Parathyroid adenoma (tissue), 2 donors: ENCODE results near the gene LIN54.

Experiments used
- H2AFZ ChIP-seq: fragments of 300-600 bp; sonication (generic); one replicate; pipeline ENCODE4 v1.7.0; 2017; ENCODE audit warnings: antibody characterized with exemption, mild to moderate bottlenecking
- H3K27ac ChIP-seq: fragments of 300-600 bp; sonication (generic); one replicate; pipeline ENCODE4 v1.7.0; 2017
- H3K27me3 ChIP-seq: fragments of 300-600 bp; sonication (generic); one replicate; pipeline ENCODE4 v1.7.0; 2017; ENCODE audit warnings: low read length; ENCODE audit not compliant: control insufficient read depth, insufficient read depth
- H3K36me3 ChIP-seq: fragments of 300-600 bp; sonication (generic); one replicate; pipeline ENCODE4 v1.7.0; 2017; ENCODE audit warnings: low read length; ENCODE audit not compliant: control insufficient read depth, insufficient read depth
- H3K4me1 ChIP-seq: fragments of 300-600 bp; sonication (generic); one replicate; pipeline ENCODE4 v1.7.0; 2017; ENCODE audit warnings: control low read depth
- H3K4me2 ChIP-seq: fragments of 300-600 bp; sonication (generic); one replicate; pipeline ENCODE4 v1.7.0; 2017; ENCODE audit warnings: low read length
- H3K4me3 ChIP-seq: fragments of 300-600 bp; sonication (generic); one replicate; pipeline ENCODE4 v1.7.0; 2017; ENCODE audit warnings: low read depth, low read length
- H3K79me2 ChIP-seq: fragments of 300-600 bp; sonication (generic); one replicate; pipeline ENCODE4 v1.7.0; 2017; ENCODE audit warnings: control low read depth
- H3K9ac ChIP-seq: fragments of 300-600 bp; sonication (generic); one replicate; pipeline ENCODE4 v1.7.0; 2017; ENCODE audit warnings: mild to moderate bottlenecking
- H3K9me3 ChIP-seq: fragments of 300-600 bp; sonication (generic); one replicate; pipeline ENCODE4 v1.7.0; 2017; ENCODE audit warnings: low read length; ENCODE audit not compliant: control insufficient read depth
- TF ChIP-seq, protein P1 (sequence below): fragments of 300-600 bp; sonication (generic); IDR thresholded peaks from one replicate; pipeline ENCODE4 v1.7.0; 2017; ENCODE audit warnings: antibody characterized with exemption, mild to moderate bottlenecking
- donor health status: primary hyperparathyroidism.

Gene LIN54

DNA sequence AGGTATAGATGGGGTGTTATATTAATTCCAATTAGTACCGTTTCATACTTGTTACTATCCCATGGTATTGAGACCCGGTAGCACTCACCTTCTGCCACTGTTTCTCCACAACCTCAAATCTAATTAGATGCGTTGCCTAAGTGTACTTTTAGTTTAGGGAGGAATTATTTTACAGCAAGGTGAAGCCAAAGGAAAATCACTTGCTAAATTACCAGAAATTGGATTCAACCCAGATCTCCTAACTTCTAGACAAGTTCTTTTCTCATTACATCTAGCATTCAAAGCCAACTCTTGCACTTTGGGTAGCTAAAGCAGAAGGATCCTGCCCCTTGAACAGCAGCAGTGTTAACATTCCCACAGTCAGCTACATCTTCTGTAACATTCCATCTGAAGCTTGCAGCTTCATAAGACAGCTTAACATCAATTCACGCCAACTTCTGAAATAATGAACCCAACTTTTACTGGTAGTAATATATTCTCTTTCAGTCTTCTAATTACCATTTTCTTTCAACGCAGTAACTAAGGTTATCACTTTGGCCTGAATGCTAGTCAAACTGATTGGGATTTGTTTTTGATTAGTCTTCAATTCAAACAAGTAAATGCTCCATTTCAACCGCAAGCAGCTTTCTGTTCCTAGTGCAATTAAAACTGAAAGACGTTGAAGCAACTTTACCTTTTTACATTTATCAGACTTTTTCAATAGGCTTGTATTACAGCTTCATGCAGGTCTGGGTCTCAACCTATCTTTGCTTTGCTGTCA lies 118.7 kb downstream of the LIN54 start:
- no peaks in the 10 kb centered on the region for H3K9me3 ChIP-seq
- peak overlapping the region; percentile 94 for H3K4me3 ChIP-seq
- H3K27me3 ChIP-seq = no peaks in the 10 kb centered on the region
- peaks cover 3% of the 10 kb centered on the region for H3K4me1 ChIP-seq
- peaks cover 13% of the 10 kb centered on the region for H3K79me2 ChIP-seq
- H3K9ac ChIP-seq = peak overlapping the region; percentile 67
- TF ChIP-seq, protein P1, sequence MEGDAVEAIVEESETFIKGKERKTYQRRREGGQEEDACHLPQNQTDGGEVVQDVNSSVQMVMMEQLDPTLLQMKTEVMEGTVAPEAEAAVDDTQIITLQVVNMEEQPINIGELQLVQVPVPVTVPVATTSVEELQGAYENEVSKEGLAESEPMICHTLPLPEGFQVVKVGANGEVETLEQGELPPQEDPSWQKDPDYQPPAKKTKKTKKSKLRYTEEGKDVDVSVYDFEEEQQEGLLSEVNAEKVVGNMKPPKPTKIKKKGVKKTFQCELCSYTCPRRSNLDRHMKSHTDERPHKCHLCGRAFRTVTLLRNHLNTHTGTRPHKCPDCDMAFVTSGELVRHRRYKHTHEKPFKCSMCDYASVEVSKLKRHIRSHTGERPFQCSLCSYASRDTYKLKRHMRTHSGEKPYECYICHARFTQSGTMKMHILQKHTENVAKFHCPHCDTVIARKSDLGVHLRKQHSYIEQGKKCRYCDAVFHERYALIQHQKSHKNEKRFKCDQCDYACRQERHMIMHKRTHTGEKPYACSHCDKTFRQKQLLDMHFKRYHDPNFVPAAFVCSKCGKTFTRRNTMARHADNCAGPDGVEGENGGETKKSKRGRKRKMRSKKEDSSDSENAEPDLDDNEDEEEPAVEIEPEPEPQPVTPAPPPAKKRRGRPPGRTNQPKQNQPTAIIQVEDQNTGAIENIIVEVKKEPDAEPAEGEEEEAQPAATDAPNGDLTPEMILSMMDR = no peak
- peak overlapping the region; percentile 88 for H3K4me2 ChIP-seq
- no peaks in the 10 kb centered on the region for H3K36me3 ChIP-seq
- peak overlapping the region; percentile 86 for H3K27ac ChIP-seq
- H2AFZ ChIP-seq = peak overlapping the region; percentile 70

DNA sequence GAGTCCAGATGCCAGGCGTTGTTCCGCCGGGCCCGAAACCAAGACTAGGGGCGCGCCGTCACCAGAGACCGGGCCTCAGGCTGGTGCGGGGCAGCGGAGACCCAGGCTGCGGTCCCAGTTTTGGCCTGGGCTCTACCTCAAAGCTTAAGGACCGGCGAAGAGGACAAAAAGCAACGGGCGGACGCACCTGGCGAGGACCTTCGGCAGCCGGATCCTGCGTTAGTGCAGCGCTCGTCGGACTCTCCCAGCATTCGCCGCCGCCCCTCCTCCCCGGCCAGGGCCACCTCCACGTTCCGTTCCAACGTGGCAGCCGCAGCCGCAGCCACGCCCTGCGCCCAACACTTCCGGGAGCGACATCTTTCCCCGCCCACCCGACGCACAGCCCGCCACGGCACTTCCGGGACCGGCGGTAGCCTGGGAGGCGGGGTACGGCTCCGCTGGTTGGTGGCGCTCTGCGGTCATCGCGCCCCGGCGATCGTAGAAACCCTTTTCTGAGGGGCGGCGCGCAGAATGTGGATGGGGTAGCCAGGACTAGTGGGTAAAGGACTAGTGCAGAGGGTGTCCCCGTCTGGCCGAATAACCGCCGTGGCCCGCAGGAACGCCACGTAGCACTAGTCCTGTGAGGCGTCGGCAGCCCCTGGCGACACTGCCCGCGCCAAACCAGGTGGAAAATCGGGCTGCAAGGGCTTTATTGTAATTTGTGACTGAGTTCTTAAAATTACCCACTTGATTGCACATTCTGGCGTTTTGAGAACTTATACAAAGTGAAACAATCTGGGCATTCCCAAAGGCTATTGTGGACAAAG lies 119.5 kb downstream of the LIN54 start, which contains the start of gene SEC31A:
TSS of gene SEC31A (minus strand) at position 253 of the 806 bp plus-strand sequence. CDS start 9,217 bp downstream, outside the sequence.
- Histone ChIP-seq H3K79me2 (peaks cover 10% of the 10 kb centered on the region), H3K4me1 (peaks cover 4% of the 10 kb centered on the region), H3K4me2 (peak within 1 kb of the TSS; percentile 96), H3K4me3 (peak within 1 kb of the TSS; percentile 94), H2AFZ (peak within 1 kb of the TSS; percentile 70), H3K27ac (peak within 1 kb of the TSS; percentile 86), H3K9ac (peak within 1 kb of the TSS; percentile 67), H3K9me3 (no peaks in the 10 kb centered on the region), H3K36me3 (no peaks in the 10 kb centered on the region), H3K27me3 (no peaks in the 10 kb centered on the region)
- TF ChIP-seq, protein P1 = no peak

- no peaks in the 10 kb centered on the region for H3K27me3 ChIP-seq
- peaks cover 10% of the 10 kb centered on the region for H3K79me2 ChIP-seq
- peak overlapping the region; percentile 94 for H3K4me3 ChIP-seq
- TF ChIP-seq, protein P1 = no peak
- H3K9ac ChIP-seq = peak overlapping the region; percentile 16
- peak overlapping the region; percentile 96 for H3K4me2 ChIP-seq
- no peaks in the 10 kb centered on the region for H3K36me3 ChIP-seq
- no peaks in the 10 kb centered on the region for H3K9me3 ChIP-seq
- peaks cover 6% of the 10 kb centered on the region for H3K4me1 ChIP-seq
- peak overlapping the region; percentile 70 for H2AFZ ChIP-seq
- peak overlapping the region; percentile 86 for H3K27ac ChIP-seq
Observed at GRCh38 chr4:82890528-82890900, 120.1 kb downstream of the LIN54 start.

DNA sequence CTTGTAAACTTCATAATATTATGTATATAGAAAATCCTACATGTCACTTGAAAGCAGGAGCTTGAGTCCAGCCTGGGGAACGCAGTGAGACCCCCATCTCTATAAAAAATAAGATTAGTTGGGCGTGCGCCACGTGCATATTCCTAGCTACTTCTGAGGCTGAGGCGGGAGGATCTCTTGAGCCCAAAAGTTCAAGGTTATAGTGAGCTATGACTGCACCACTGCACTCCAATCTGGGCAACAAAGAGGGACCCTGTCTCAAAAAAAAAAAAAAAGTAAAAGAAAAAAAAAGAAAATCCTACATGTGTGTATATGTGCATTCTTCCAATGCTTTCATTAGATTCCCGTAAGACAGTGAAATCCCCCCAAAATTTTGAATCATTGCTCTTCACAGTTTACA lies 121.3 kb downstream of the LIN54 start:
- H3K27ac ChIP-seq = no peak overlapping the region
- peaks cover 6% of the 10 kb centered on the region for H3K4me1 ChIP-seq
- no peak overlapping the region for H3K4me2 ChIP-seq
- TF ChIP-seq, protein P1 = no peak
- no peak overlapping the region for H3K4me3 ChIP-seq
- peaks cover 13% of the 10 kb centered on the region for H3K79me2 ChIP-seq
- no peaks in the 10 kb centered on the region for H3K36me3 ChIP-seq
- H3K27me3 ChIP-seq = no peaks in the 10 kb centered on the region
- no peaks in the 10 kb centered on the region for H3K9me3 ChIP-seq
- no peak overlapping the region for H3K9ac ChIP-seq
- H2AFZ ChIP-seq = no peak overlapping the region
